Measurements from ENCODE around the gene LAS1L.
"Not testable (repeated sequence)": the region's sequence is repeated elsewhere in the genome, so short reads cannot be mapped to it uniquely, and the experiment has no call there.

Gene LAS1L

GRCh38 chrX:65534450-65535292, at the start of gene LAS1L:
LAS1L (minus strand) TSS chrX:65534787; CDS start chrX:65534715, 72 bp downstream.
- DNase-seq: peak; percentile 93

- no peak for DNase-seq
These were observed 48.0 kb upstream of the LAS1L start for GRCh38 chrX:65582450-65583082.

GRCh38 chrX:65581661-65582339, 47.2 kb upstream of the LAS1L start:
- peak; percentile 66 for DNase-seq

- DNase-seq: no peak
These were observed 43.8 kb upstream of the LAS1L start for GRCh38 chrX:65578346-65578745.

- no peak for DNase-seq
These were observed 41.6 kb upstream of the LAS1L start for GRCh38 chrX:65576160-65576559.

GRCh38 chrX:65575022-65575421, 40.4 kb upstream of the LAS1L start:
- DNase-seq: no peak

GRCh38 chrX:65574356-65574755, 39.8 kb upstream of the LAS1L start:
- no peak for DNase-seq

- no peak for DNase-seq
These were observed 38.4 kb upstream of the LAS1L start for GRCh38 chrX:65572971-65573370.

GRCh38 chrX:65562850-65563249, 28.3 kb upstream of the LAS1L start:
- not testable (repeated sequence) for DNase-seq

- DNase-seq: no peak
These were observed 17.1 kb upstream of the LAS1L start for GRCh38 chrX:65551489-65552339.

GRCh38 chrX:65551086-65551485, 16.5 kb upstream of the LAS1L start:
- no peak for DNase-seq

GRCh38 chrX:65545456-65545855, 10.9 kb upstream of the LAS1L start:
- DNase-seq: no peak

- no peak for DNase-seq
These were observed 2.6 kb upstream of the LAS1L start for GRCh38 chrX:65537229-65537628.

GRCh38 chrX:65536291-65536690, 1.7 kb upstream of the LAS1L start:
- DNase-seq: no peak

- no peak for DNase-seq
These were observed 2.6 kb downstream of the LAS1L start for GRCh38 chrX:65532016-65532415.

GRCh38 chrX:65528705-65529340, 5.8 kb downstream of the LAS1L start:
- peak; percentile 6 for DNase-seq

- DNase-seq: no peak
These were observed 6.3 kb downstream of the LAS1L start for GRCh38 chrX:65528293-65528692.

GRCh38 chrX:65524139-65524538, 10.4 kb downstream of the LAS1L start:
- DNase-seq: no peak

- DNase-seq: peak; percentile 30
These were observed 11.7 kb downstream of the LAS1L start for GRCh38 chrX:65522739-65523372.

- not testable (repeated sequence) for DNase-seq
These were observed 15.1 kb downstream of the LAS1L start for GRCh38 chrX:65519530-65519929.

- not testable (repeated sequence) for DNase-seq
These were observed 15.6 kb downstream of the LAS1L start for GRCh38 chrX:65518980-65519379.

GRCh38 chrX:65517923-65518322, 16.7 kb downstream of the LAS1L start:
- DNase-seq: no peak
